Activated naive CD4-positive, alpha-beta T cell treated with anti-CD3 and anti-CD28 coated beads, Interleukin-2, amount 50 U/mL, for 24 hours (primary cell): ENCODE data around the gene PSAT1.

Experiments
- H3K27ac Mint-ChIP-seq: one replicate; pipeline ENCODE4 v1.8.0; 2021; ENCODE audit warnings: mild to moderate bottlenecking, mixed read lengths
- H3K27me3 Mint-ChIP-seq: one replicate; pipeline ENCODE4 v1.8.0; 2021; ENCODE audit warnings: mixed read lengths
- H3K36me3 Mint-ChIP-seq: one replicate; pipeline ENCODE4 v1.8.0; 2021; ENCODE audit warnings: mixed read lengths
- H3K4me1 Mint-ChIP-seq: one replicate; pipeline ENCODE4 v1.8.0; 2021; ENCODE audit warnings: mixed read lengths
- H3K4me3 Mint-ChIP-seq: one replicate; pipeline ENCODE4 v1.8.0; 2021; ENCODE audit warnings: mild to moderate bottlenecking, mixed read lengths
- H3K9me3 Mint-ChIP-seq: one replicate; pipeline ENCODE4 v1.8.0; 2021; ENCODE audit warnings: mixed read lengths

PSAT1 gene

GRCh38 chr9:78303377-78304062 is 6.6 kb downstream of the PSAT1 start:
- Mint-ChIP-seq H3K36me3 (peaks cover 30% of the 10 kb centered on the region), H3K27me3 (no peaks in the 10 kb centered on the region), H3K27ac (peak overlapping the region; percentile 54), H3K4me1 (peaks cover 17% of the 10 kb centered on the region), H3K4me3 (no peak overlapping the region), H3K9me3 (no peaks in the 10 kb centered on the region)

- H3K27ac Mint-ChIP-seq: peak overlapping the region; percentile 6
- no peak overlapping the region for H3K4me3 Mint-ChIP-seq
- peaks cover 10% of the 10 kb centered on the region for H3K4me1 Mint-ChIP-seq
- no peaks in the 10 kb centered on the region for H3K27me3 Mint-ChIP-seq
- H3K9me3 Mint-ChIP-seq: no peaks in the 10 kb centered on the region
- peaks cover 30% of the 10 kb centered on the region for H3K36me3 Mint-ChIP-seq
Measured at GRCh38 chr9:78304357-78304756, 7.4 kb downstream of the PSAT1 start.

- H3K4me3 Mint-ChIP-seq: no peak overlapping the region
- no peaks in the 10 kb centered on the region for H3K27me3 Mint-ChIP-seq
- peaks cover 3% of the 10 kb centered on the region for H3K4me1 Mint-ChIP-seq
- no peak overlapping the region for H3K27ac Mint-ChIP-seq
- no peaks in the 10 kb centered on the region for H3K9me3 Mint-ChIP-seq
- H3K36me3 Mint-ChIP-seq: peaks cover 28% of the 10 kb centered on the region
Measured at GRCh38 chr9:78306222-78307076, 9.5 kb downstream of the PSAT1 start.

GRCh38 chr9:78307360-78307759 is 10.4 kb downstream of the PSAT1 start:
- Mint-ChIP-seq H3K4me1 (no peaks in the 10 kb centered on the region), H3K36me3 (peaks cover 23% of the 10 kb centered on the region), H3K9me3 (no peaks in the 10 kb centered on the region), H3K27ac (no peak overlapping the region), H3K4me3 (no peak overlapping the region), H3K27me3 (no peaks in the 10 kb centered on the region)

- H3K4me3 Mint-ChIP-seq: no peak overlapping the region
- no peaks in the 10 kb centered on the region for H3K4me1 Mint-ChIP-seq
- no peak overlapping the region for H3K27ac Mint-ChIP-seq
- no peaks in the 10 kb centered on the region for H3K27me3 Mint-ChIP-seq
- H3K36me3 Mint-ChIP-seq: peaks cover 21% of the 10 kb centered on the region
- no peaks in the 10 kb centered on the region for H3K9me3 Mint-ChIP-seq
Measured at GRCh38 chr9:78309066-78309465, 12.1 kb downstream of the PSAT1 start.

- Mint-ChIP-seq H3K9me3 (no peaks in the 10 kb centered on the region), H3K27me3 (no peaks in the 10 kb centered on the region), H3K27ac (no peak overlapping the region), H3K4me1 (no peaks in the 10 kb centered on the region), H3K36me3 (peaks cover 16% of the 10 kb centered on the region), H3K4me3 (no peak overlapping the region)
Measured at GRCh38 chr9:78311075-78311474, 14.2 kb downstream of the PSAT1 start.

- no peaks in the 10 kb centered on the region for H3K9me3 Mint-ChIP-seq
- H3K27me3 Mint-ChIP-seq: no peaks in the 10 kb centered on the region
- no peaks in the 10 kb centered on the region for H3K4me1 Mint-ChIP-seq
- H3K36me3 Mint-ChIP-seq: peaks cover 24% of the 10 kb centered on the region
- H3K4me3 Mint-ChIP-seq: no peak overlapping the region
- no peak overlapping the region for H3K27ac Mint-ChIP-seq
Measured at GRCh38 chr9:78311886-78312524, 15.1 kb downstream of the PSAT1 start.

DNA sequence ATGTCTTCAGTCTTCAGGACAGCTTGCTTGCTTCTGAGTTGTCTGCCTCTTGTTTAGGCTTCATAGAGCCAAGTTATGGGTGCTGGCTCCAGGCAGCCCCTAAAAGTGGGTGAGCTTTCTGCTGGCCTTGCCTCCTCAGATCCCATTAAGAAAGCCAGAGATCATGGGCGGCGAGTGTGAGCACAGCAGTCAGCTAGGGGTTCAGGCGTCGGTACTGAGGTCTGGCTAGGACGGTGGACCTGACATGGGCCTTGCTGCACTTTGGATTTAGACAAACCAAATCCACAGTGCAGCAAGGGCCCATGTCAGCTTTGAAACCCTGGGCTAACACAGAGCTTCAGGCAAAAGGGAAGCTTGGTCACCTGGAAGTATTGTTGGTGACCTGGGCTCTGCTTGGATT is 17.6 kb downstream of the PSAT1 start:
- H3K27ac Mint-ChIP-seq: no peak overlapping the region
- peak overlapping the region; percentile 34 for H3K4me3 Mint-ChIP-seq
- no peaks in the 10 kb centered on the region for H3K27me3 Mint-ChIP-seq
- no peaks in the 10 kb centered on the region for H3K9me3 Mint-ChIP-seq
- peaks cover 33% of the 10 kb centered on the region for H3K36me3 Mint-ChIP-seq
- no peaks in the 10 kb centered on the region for H3K4me1 Mint-ChIP-seq

- no peaks in the 10 kb centered on the region for H3K9me3 Mint-ChIP-seq
- H3K27me3 Mint-ChIP-seq: no peaks in the 10 kb centered on the region
- peak overlapping the region; percentile 34 for H3K4me3 Mint-ChIP-seq
- H3K27ac Mint-ChIP-seq: no peak overlapping the region
- H3K36me3 Mint-ChIP-seq: peaks cover 36% of the 10 kb centered on the region
- H3K4me1 Mint-ChIP-seq: no peaks in the 10 kb centered on the region
Measured at GRCh38 chr9:78314953-78315870, 18.3 kb downstream of the PSAT1 start.

- Mint-ChIP-seq H3K4me1 (no peaks in the 10 kb centered on the region), H3K27ac (no peak overlapping the region), H3K4me3 (no peak overlapping the region), H3K27me3 (no peaks in the 10 kb centered on the region), H3K9me3 (no peaks in the 10 kb centered on the region), H3K36me3 (peaks cover 42% of the 10 kb centered on the region)
Measured at GRCh38 chr9:78316166-78316892, 19.4 kb downstream of the PSAT1 start.

- peaks cover 45% of the 10 kb centered on the region for H3K36me3 Mint-ChIP-seq
- H3K27ac Mint-ChIP-seq: no peak overlapping the region
- H3K9me3 Mint-ChIP-seq: no peaks in the 10 kb centered on the region
- H3K4me1 Mint-ChIP-seq: no peaks in the 10 kb centered on the region
- H3K27me3 Mint-ChIP-seq: no peaks in the 10 kb centered on the region
- H3K4me3 Mint-ChIP-seq: no peak overlapping the region
Measured at GRCh38 chr9:78319197-78320029, 22.5 kb downstream of the PSAT1 start.

- peaks cover 45% of the 10 kb centered on the region for H3K36me3 Mint-ChIP-seq
- H3K27ac Mint-ChIP-seq: no peak overlapping the region
- no peaks in the 10 kb centered on the region for H3K27me3 Mint-ChIP-seq
- H3K9me3 Mint-ChIP-seq: no peaks in the 10 kb centered on the region
- H3K4me3 Mint-ChIP-seq: no peak overlapping the region
- peaks cover 1% of the 10 kb centered on the region for H3K4me1 Mint-ChIP-seq
Measured at GRCh38 chr9:78320030-78320693, 23.2 kb downstream of the PSAT1 start.

DNA sequence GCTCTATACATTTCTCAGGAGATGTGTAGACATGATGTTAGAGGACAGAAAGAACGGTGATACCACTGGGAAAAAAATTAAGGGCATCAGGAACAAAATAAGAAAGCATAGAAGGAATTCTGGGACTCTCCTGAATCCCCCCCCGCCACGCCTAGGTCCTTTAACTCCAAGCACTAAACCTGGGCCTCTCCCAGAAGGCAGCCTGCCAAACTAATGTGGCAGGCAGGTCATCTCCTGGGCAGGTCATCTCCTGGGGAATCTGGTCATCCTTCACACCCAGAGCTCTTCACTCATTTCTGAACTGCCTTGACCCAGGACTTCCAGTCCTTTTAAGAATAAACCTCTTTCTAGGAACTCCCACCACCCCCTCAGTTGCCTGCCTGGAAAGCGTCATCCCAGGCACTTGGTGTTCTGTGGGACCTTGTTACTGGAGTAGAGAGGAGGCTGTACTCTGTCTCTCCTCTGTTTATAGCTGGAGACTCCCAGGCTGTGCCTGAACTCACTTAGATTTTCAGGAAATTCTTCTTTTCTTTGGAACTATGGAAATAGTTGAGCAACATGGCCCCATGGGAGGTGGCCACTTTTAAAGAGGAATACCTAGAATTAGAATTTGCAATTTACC is 24.1 kb downstream of the PSAT1 start:
- no peaks in the 10 kb centered on the region for H3K9me3 Mint-ChIP-seq
- peaks cover 51% of the 10 kb centered on the region for H3K36me3 Mint-ChIP-seq
- no peak overlapping the region for H3K27ac Mint-ChIP-seq
- peaks cover 6% of the 10 kb centered on the region for H3K4me1 Mint-ChIP-seq
- no peaks in the 10 kb centered on the region for H3K27me3 Mint-ChIP-seq
- H3K4me3 Mint-ChIP-seq: no peak overlapping the region
